CD4-positive, alpha-beta T cell (primary cell): Measurements from ENCODE around the gene ECI2. TPM values are rescaled to one million over a fixed set of nuclear protein-coding genes. Genes with fewer than 3 reads are reported as not detected.

Source experiments
- ATAC-seq: fragments of 200-7000 bp; cut with Tn5 transposase; one replicate; pipeline ENCODE4 v1.10.0; 2022; ENCODE audit warnings: mild to moderate bottlenecking; ENCODE audit not compliant: poor library complexity
- CTCF ChIA-PET: fragments of 350-600 bp; sonication (Branson Sonifier 250); formaldehyde crosslinking; loops from one replicate; lab custom pipeline; 2021; ENCODE audit warnings: antibody characterized with exemption, inconsistent platforms; lab: Charles Lee
- POLR2A ChIA-PET: fragments of 350-600 bp; sonication (Branson Sonifier 250); formaldehyde crosslinking; loops from one replicate; lab custom pipeline; 2021; ENCODE audit warnings: antibody characterized with exemption, inconsistent platforms; lab: Charles Lee
- DNase-seq, 14 experiments: peaks; one replicate each; pipeline ENCODE4 v3.0.0-alpha.2; 2013 to 2020; ENCODE audit warnings: mixed read lengths in 2 of 14
- H3K27ac ChIP-seq, 2 donors: one replicate each; pipeline versions ENCODE4 v1.5.1 to v1.7.0; 2013; ENCODE audit warnings: low read length in 2 of 2, low read depth in 1 of 2, mild to moderate bottlenecking in 1 of 2
- H3K27me3 ChIP-seq, 2 experiments: 1 replicate in 1 of 2; 2 replicates in 1 of 2; pipeline versions ENCODE4 v1.6.1 to v1.7.0; 2013; ENCODE audit warnings: low read length in 2 of 2, control low read depth in 1 of 2, mild to moderate bottlenecking in 1 of 2, moderate library complexity in 1 of 2; ENCODE audit not compliant: insufficient read depth in 2 of 2, control insufficient read depth in 1 of 2
- H3K36me3 ChIP-seq: one replicate; pipeline ENCODE4 v1.6.1; 2013; ENCODE audit warnings: low read length, control low read depth; ENCODE audit not compliant: insufficient read depth
- H3K4me1 ChIP-seq: one replicate; pipeline ENCODE4 v1.6.1; 2013; ENCODE audit warnings: low read length, control low read depth; ENCODE audit not compliant: insufficient read depth
- H3K4me3 ChIP-seq: one replicate; pipeline ENCODE4 v1.5.1; 2013; ENCODE audit warnings: mild to moderate bottlenecking, low read length, moderate library complexity
- H3K9me3 ChIP-seq, 2 experiments: 1 replicate in 1 of 2; 2 replicates in 1 of 2; pipeline versions ENCODE4 v1.6.1 to v1.7.0; 2013; ENCODE audit warnings: low read length in 2 of 2, mild to moderate bottlenecking in 2 of 2, control low read depth in 1 of 2, moderate library complexity in 1 of 2; ENCODE audit not compliant: control insufficient read depth in 1 of 2, insufficient read depth in 1 of 2
- H3K27ac Mint-ChIP-seq: one replicate; pipeline ENCODE4 v1.8.0; 2020; ENCODE audit warnings: mixed read lengths
- H3K27me3 Mint-ChIP-seq: one replicate; pipeline ENCODE4 v1.8.0; 2021; ENCODE audit warnings: mixed read lengths
- H3K36me3 Mint-ChIP-seq: one replicate; pipeline ENCODE4 v1.8.0; 2021; ENCODE audit warnings: low read depth, mixed read lengths
- H3K4me1 Mint-ChIP-seq: one replicate; pipeline ENCODE4 v1.8.0; 2021; ENCODE audit warnings: low read depth, mixed read lengths
- H3K4me3 Mint-ChIP-seq: one replicate; pipeline ENCODE4 v1.8.0; 2020; ENCODE audit warnings: mild to moderate bottlenecking, mixed read lengths
- H3K9me3 Mint-ChIP-seq: one replicate; pipeline ENCODE4 v1.8.0; 2020; ENCODE audit warnings: mixed read lengths
- CTCF ChIP-seq: fragments of 200-600 bp; IDR thresholded peaks from one replicate; pipeline ENCODE4 v1.8.0; 2022; ENCODE audit warnings: antibody characterized with exemption, mild to moderate bottlenecking
- intact Hi-C, 2 experiments: fragments of 100-400 bp; cut with DNase I in 1 of 2; cut with micrococcal nuclease in 1 of 2; formaldehyde crosslinking; loops; one replicate each; pipeline versions ENCODE4 v1.15.1 to v1.9.0; 2023 to 2025; cut with DNase I, micrococcal nuclease
- total RNA-seq, 174 experiments: library from RNA in 2 of 174; stranded (reverse) in 2 of 174; gene quantifications; one replicate each; pipeline ENCODE4 v1.2.3 and lab custom pipeline; 2021 to 2026

ECI2 gene
- total RNA-seq, 2 experiments from 2014 or later = 25.6 to 30.1 TPM

GRCh38 chr6:4103929-4104328 lies 31.4 kb downstream of the ECI2 start:
- no peaks in the 10 kb centered on the region for H3K9me3 Mint-ChIP-seq
- H3K4me3 Mint-ChIP-seq = no peak overlapping the region
- intact Hi-C loops = no loop called here
- no peaks in the 10 kb centered on the region for H3K4me1 Mint-ChIP-seq
- H3K27me3 Mint-ChIP-seq = peaks cover 4% of the 10 kb centered on the region
- no peak overlapping the region for H3K27ac Mint-ChIP-seq
- ChIA-PET CTCF (no interaction called here), POLR2A (no interaction called here)
- H3K27me3 ChIP-seq = peaks cover 0 to 4% of the 10 kb centered on the region in 2 experiments
- no peaks in the 10 kb centered on the region for H3K36me3 ChIP-seq
- no peaks in the 10 kb centered on the region for H3K36me3 Mint-ChIP-seq
- H3K9me3 ChIP-seq = no peaks in the 10 kb centered on the region
- no peaks in the 10 kb centered on the region for H3K4me1 ChIP-seq
- H3K27ac ChIP-seq = no peak overlapping the region
- H3K4me3 ChIP-seq = no peak overlapping the region
- DNase-seq (no peak), ATAC-seq (no peak)
- TF ChIP-seq CTCF = no peak

GRCh38 chr6:4102687-4103244 lies 32.6 kb downstream of the ECI2 start:
- Histone ChIP-seq H3K9me3 (no peaks in the 10 kb centered on the region), H3K27ac (no peak overlapping the region), H3K4me1 (no peaks in the 10 kb centered on the region), H3K4me3 (no peak overlapping the region), H3K27me3 (peaks cover 0 to 4% of the 10 kb centered on the region in 2 experiments), H3K36me3 (no peaks in the 10 kb centered on the region)
- Mint-ChIP-seq H3K27ac (no peak overlapping the region), H3K9me3 (no peaks in the 10 kb centered on the region), H3K27me3 (peaks cover 4% of the 10 kb centered on the region), H3K4me3 (no peak overlapping the region), H3K4me1 (no peaks in the 10 kb centered on the region), H3K36me3 (no peaks in the 10 kb centered on the region)
- intact Hi-C loops = no loop called here
- ChIA-PET CTCF (interaction anchor here (0.6 to 1.3 kb wide), 2 partner anchors 53 to 308 kb away, joined by 3 to 4 read pairs; no protein-coding TSS in a partner anchor), POLR2A (no interaction called here)
- DNase-seq (no peak), ATAC-seq (no peak)
- TF ChIP-seq CTCF = no peak

GRCh38 chr6:4101298-4101697 lies 34.1 kb downstream of the ECI2 start:
- no peak overlapping the region for H3K4me3 ChIP-seq
- H3K4me1 ChIP-seq = no peaks in the 10 kb centered on the region
- TF ChIP-seq CTCF = no peak
- Mint-ChIP-seq H3K27ac (no peak overlapping the region), H3K4me1 (no peaks in the 10 kb centered on the region), H3K9me3 (no peaks in the 10 kb centered on the region), H3K36me3 (no peaks in the 10 kb centered on the region), H3K4me3 (no peak overlapping the region), H3K27me3 (peaks cover 4% of the 10 kb centered on the region)
- peaks cover 0 to 4% of the 10 kb centered on the region in 2 experiments for H3K27me3 ChIP-seq
- H3K27ac ChIP-seq = no peak overlapping the region
- DNase-seq (no peak), ATAC-seq (no peak)
- no peaks in the 10 kb centered on the region for H3K9me3 ChIP-seq
- ChIA-PET POLR2A (no interaction called here), CTCF (no interaction called here)
- no peaks in the 10 kb centered on the region for H3K36me3 ChIP-seq
- intact Hi-C loops = no loop called here
